Body of pancreas (tissue), 4 donors: Measurements from ENCODE around the gene C3orf18. TPM values are rescaled to one million over a fixed set of nuclear protein-coding genes. Genes with fewer than 3 reads are reported as not detected.

Experiments
- ATAC-seq: fragments of 150-250 bp; one replicate; pipeline ENCODE4 v1.9.1; 2016
- DNase-seq, 4 donors: peaks; one replicate each; pipeline ENCODE4 v3.0.0-alpha.2; 2019
- H3K27ac ChIP-seq, 4 donors: fragments of 200-600 bp; sonication (generic); 1 replicate in 3 of 4; 2 replicates in 1 of 4; pipeline versions ENCODE4 v1.5.1 to v1.6.1; 2016 to 2019; ENCODE audit warnings: mild to moderate bottlenecking in 1 of 4, mixed read lengths in 1 of 4, moderate library complexity in 1 of 4
- H3K27me3 ChIP-seq, 2 donors: fragments of 200-600 bp; sonication (generic); one replicate each; pipeline ENCODE4 v1.6.0; 2016; ENCODE audit warnings: mild to moderate bottlenecking in 1 of 2
- H3K36me3 ChIP-seq, 2 donors: fragments of 200-600 bp; sonication (generic); replicated peaks in 1 of 2; 2 replicates each; pipeline ENCODE4 v1.5.1; 2016; ENCODE audit warnings: low read depth in 2 of 2; ENCODE audit not compliant: insufficient read depth in 1 of 2
- H3K4me1 ChIP-seq: fragments of 200-600 bp; sonication (generic); one replicate; pipeline ENCODE4 v1.6.0; 2016
- H3K4me3 ChIP-seq, 2 donors: fragments of 200-600 bp; sonication (generic); 1 replicate in 1 of 2; 2 replicates in 1 of 2; pipeline ENCODE4 v1.5.1; 2016 to 2019
- H3K9me3 ChIP-seq, 3 donors: fragments of 200-600 bp; sonication (generic); 1 replicate in 2 of 3; 2 replicates in 1 of 3; pipeline ENCODE4 v1.5.1; 2016
- CTCF ChIP-seq, 7 experiments: fragments of 450-650 bp in 4 of 7; fragments of 200-600 bp in 3 of 7; sonication (generic) in 3 of 7; IDR thresholded peaks; one replicate each; pipeline ENCODE4 v1.5.1; 2016 to 2019; ENCODE audit warnings: antibody characterized with exemption in 7 of 7
- POLR2A ChIP-seq, 3 donors: fragments of 450-650 bp; IDR thresholded peaks; one replicate each; pipeline ENCODE4 v1.6.1; 2016; ENCODE audit warnings: antibody characterized with exemption in 3 of 3, mild to moderate bottlenecking in 2 of 3
- WGBS, 2 donors: methylation state at CpG; one replicate each; pipeline ENCODE4 v1.1.5; 2017; 5-methylcytosine and 5-hydroxymethylcytosine counted together
- intact Hi-C: fragments of 100-400 bp; cut with DNase I; formaldehyde crosslinking; loops from one replicate; pipeline ENCODE4 v1.15.1; 2023
- total RNA-seq, 2 donors: library from RNA; depleted of rRNA; stranded (reverse); fragments of >200 nt; gene quantifications; one replicate each; pipeline ENCODE4 v1.1.0, GENCODE V29; 2016

The C3orf18 gene
- total RNA-seq, 2 donors from 2014 or later = 6.3 to 11.4 TPM

- intact Hi-C loops = no loop called here
- TF ChIP-seq CTCF (IDR thresholded peaks at IDR 0.05) (no peak), POLR2A (IDR thresholded peaks at IDR 0.05) (no peak)
- H3K9me3 ChIP-seq = no peaks in the 10 kb centered on the region
- WGBS, 2 donors = 43 to 65% methylated on average over 4 of the region's 4 CpGs
- no peaks in the 10 kb centered on the region for H3K27me3 ChIP-seq
- DNase-seq (no peak), ATAC-seq (no peak)
- H3K36me3 ChIP-seq = no peaks in the 10 kb centered on the region
- peaks cover 39% of the 10 kb centered on the region for H3K4me1 ChIP-seq
- no peak overlapping the region for H3K27ac ChIP-seq
- H3K4me3 ChIP-seq = no peak overlapping the region
Observed at GRCh38 chr3:50571486-50571885, 3.9 kb upstream of the C3orf18 start.

GRCh38 chr3:50570508-50571279, 3.1 kb upstream of the C3orf18 start:
- no peak for DNase-seq
- no peak for ATAC-seq
- TF ChIP-seq POLR2A (IDR thresholded peaks at IDR 0.05) = no peak
- TF ChIP-seq CTCF (IDR thresholded peaks at IDR 0.05) = no peak
- Histone ChIP-seq H3K4me1 (peaks cover 39% of the 10 kb centered on the region), H3K27ac (peak overlapping the region in 1 of 4 donors; percentile 86), H3K9me3 (no peaks in the 10 kb centered on the region), H3K27me3 (no peaks in the 10 kb centered on the region), H3K4me3 (no peak overlapping the region), H3K36me3 (no peaks in the 10 kb centered on the region)
- 69 to 75% methylated on average over 5 of the region's 5 CpGs for WGBS, 2 donors
- intact Hi-C loops = no loop called here

- ATAC-seq = peak; percentile 88
- peak; percentile 98 to 99 (median 99) for DNase-seq
- Histone ChIP-seq H3K27me3 (no peaks in the 10 kb centered on the region), H3K27ac (peak within 1 kb of the TSS; percentile 53 to 86 (median 77)), H3K4me1 (peaks cover 39% of the 10 kb centered on the region), H3K4me3 (peak within 1 kb of the TSS; percentile 56 to 70), H3K36me3 (no peaks in the 10 kb centered on the region), H3K9me3 (no peaks in the 10 kb centered on the region)
- TF ChIP-seq POLR2A (IDR thresholded peaks at IDR 0.05) = peak in 2 of 3 donors; percentile 81 to 84
- peak in 1 of 7 experiments; percentile 14 for TF ChIP-seq CTCF (IDR thresholded peaks at IDR 0.05)
- WGBS, 2 donors = 0% methylated on average over 5 to 55 of the region's 55 CpGs
- intact Hi-C loops = no loop called here
Observed at GRCh38 chr3:50568947-50569749, 1.6 kb upstream of the C3orf18 start, which contains the start of gene HEMK1. Gene HEMK1, plus strand, starts transcription at chr3:50569522. Its CDS starts 1,583 bp downstream, at chr3:50571105.

GRCh38 chr3:50567011-50567385, 549 bp downstream of the C3orf18 start:
- ATAC-seq = no peak
- peaks cover 31% of the 10 kb centered on the region for H3K4me1 ChIP-seq
- H3K9me3 ChIP-seq = no peaks in the 10 kb centered on the region
- no peaks in the 10 kb centered on the region for H3K27me3 ChIP-seq
- TF ChIP-seq POLR2A (IDR thresholded peaks at IDR 0.05) (no peak), CTCF (IDR thresholded peaks at IDR 0.05) (no peak)
- intact Hi-C loops = no loop called here
- DNase-seq = no peak
- 4 to 9% methylated on average over 5 to 11 of the region's 11 CpGs for WGBS, 2 donors
- H3K27ac ChIP-seq = peak overlapping the region in 3 of 4 donors; percentile 69 to 86 (median 85)
- H3K4me3 ChIP-seq = peak overlapping the region; percentile 23 to 26
- no peaks in the 10 kb centered on the region for H3K36me3 ChIP-seq
